RWPE2 (cell line): ENCODE measurements around the gene IGFLR1.

Experiments used
- ATAC-seq: fragments of 200-7000 bp; cut with Tn5 transposase; 3 replicates; pipeline ENCODE4 v1.9.1; 2021; ENCODE audit warnings: low read depth
- DNase-seq: peaks from one replicate; pipeline ENCODE4 v3.0.0-alpha.2; 2020; ENCODE audit warnings: low spot score
- H3K27ac ChIP-seq: fragments of 450-650 bp; 2 replicates; pipeline ENCODE4 v1.5.1; 2017; ENCODE audit warnings: mild to moderate bottlenecking; ENCODE audit not compliant: poor library complexity, severe bottlenecking
- H3K27me3 ChIP-seq: fragments of 250-450 bp; sonication (Bioruptor Pico); 2 replicates; pipeline ENCODE4 v1.5.1; 2021; ENCODE audit warnings: mild to moderate bottlenecking, moderate library complexity; ENCODE audit not compliant: insufficient read depth, poor library complexity, severe bottlenecking
- H3K36me3 ChIP-seq: fragments of 250-450 bp; sonication (Bioruptor Pico); 2 replicates; pipeline ENCODE4 v1.5.1; 2020; ENCODE audit warnings: low read depth, mild to moderate bottlenecking, moderate library complexity
- H3K4me1 ChIP-seq: fragments of 250-450 bp; sonication (Bioruptor Pico); 2 replicates; pipeline ENCODE4 v1.5.1; 2021; ENCODE audit warnings: mild to moderate bottlenecking, moderate library complexity; ENCODE audit not compliant: insufficient read depth, poor library complexity, severe bottlenecking
- H3K4me3 ChIP-seq: fragments of 250-450 bp; sonication (Bioruptor Pico); 2 replicates; pipeline ENCODE4 v1.5.1; 2021; ENCODE audit warnings: mild to moderate bottlenecking, moderate library complexity; ENCODE audit not compliant: severe bottlenecking
- H3K9me3 ChIP-seq: fragments of 250-450 bp; sonication (Bioruptor Pico); 2 replicates; pipeline ENCODE4 v1.5.1; 2021; ENCODE audit warnings: mild to moderate bottlenecking, moderate library complexity; ENCODE audit not compliant: severe bottlenecking
- CTCF ChIP-seq: fragments of 450-650 bp; IDR thresholded peaks from one replicate; pipeline ENCODE4 v1.5.1; 2017; ENCODE audit warnings: mild to moderate bottlenecking, moderate library complexity; ENCODE audit not compliant: poor library complexity, severe bottlenecking

The IGFLR1 gene

GRCh38 chr19:35742121-35742724 is at the start of gene IGFLR1:
IGFLR1 (minus strand) TSS chr19:35742452; CDS start chr19:35741180, 1,272 bp downstream.
- no peak for TF ChIP-seq CTCF
- Histone ChIP-seq H3K36me3 (peaks cover 17% of the 10 kb centered on the region), H3K27me3 (no peaks in the 10 kb centered on the region), H3K4me3 (no peak within 1 kb of the TSS), H3K4me1 (no peaks in the 10 kb centered on the region), H3K27ac (no peak within 1 kb of the TSS), H3K9me3 (no peaks in the 10 kb centered on the region)
- DNase-seq (no peak), ATAC-seq (no peak)

- no peaks in the 10 kb centered on the region for H3K36me3 ChIP-seq
- no peak overlapping the region for H3K27ac ChIP-seq
- no peak for ATAC-seq
These were observed 49.6 kb upstream of the IGFLR1 start for GRCh38 chr19:35791814-35792279.

GRCh38 chr19:35790981-35791813 is 48.9 kb upstream of the IGFLR1 start:
- Histone ChIP-seq H3K36me3 (no peaks in the 10 kb centered on the region), H3K4me3 (no peak overlapping the region), H3K27ac (no peak overlapping the region), H3K9me3 (no peaks in the 10 kb centered on the region), H3K4me1 (no peaks in the 10 kb centered on the region), H3K27me3 (no peaks in the 10 kb centered on the region)
- 0 out of 3 replicates have a peak, but pooled peaks have one; percentile 7 for ATAC-seq
- no peak for TF ChIP-seq CTCF
- no peak for DNase-seq

More at GRCh38 chr19:35791814-35792279, 49.6 kb upstream of the IGFLR1 start:
- DNase-seq: peak; percentile 57
- TF ChIP-seq CTCF: no peak
- Histone ChIP-seq H3K4me1 (no peaks in the 10 kb centered on the region), H3K9me3 (no peaks in the 10 kb centered on the region), H3K27me3 (no peaks in the 10 kb centered on the region), H3K4me3 (no peak overlapping the region)

GRCh38 chr19:35789978-35790944 is 48.0 kb upstream of the IGFLR1 start:
- no peaks in the 10 kb centered on the region for H3K4me1 ChIP-seq
- no peak overlapping the region for H3K27ac ChIP-seq
- no peak for TF ChIP-seq CTCF
- no peak overlapping the region for H3K4me3 ChIP-seq
- H3K9me3 ChIP-seq: no peaks in the 10 kb centered on the region
- ATAC-seq (no peak), DNase-seq (no peak)
- H3K36me3 ChIP-seq: no peaks in the 10 kb centered on the region
- no peaks in the 10 kb centered on the region for H3K27me3 ChIP-seq
